HG03565 (cell line): ENCODE results near the gene OSMR.
"Not testable (repeated sequence)": the region's sequence is repeated elsewhere in the genome, so short reads cannot be mapped to it uniquely, and the experiment has no call there.

Experiments
- ATAC-seq: cut with Tn5 transposase; IDR thresholded peaks from one replicate; pipeline ENCODE4 v1.9.1; 2021; ENCODE audit warnings: mild to moderate bottlenecking, moderate library complexity; ENCODE audit not compliant: unreplicated experiment

OSMR gene

DNA sequence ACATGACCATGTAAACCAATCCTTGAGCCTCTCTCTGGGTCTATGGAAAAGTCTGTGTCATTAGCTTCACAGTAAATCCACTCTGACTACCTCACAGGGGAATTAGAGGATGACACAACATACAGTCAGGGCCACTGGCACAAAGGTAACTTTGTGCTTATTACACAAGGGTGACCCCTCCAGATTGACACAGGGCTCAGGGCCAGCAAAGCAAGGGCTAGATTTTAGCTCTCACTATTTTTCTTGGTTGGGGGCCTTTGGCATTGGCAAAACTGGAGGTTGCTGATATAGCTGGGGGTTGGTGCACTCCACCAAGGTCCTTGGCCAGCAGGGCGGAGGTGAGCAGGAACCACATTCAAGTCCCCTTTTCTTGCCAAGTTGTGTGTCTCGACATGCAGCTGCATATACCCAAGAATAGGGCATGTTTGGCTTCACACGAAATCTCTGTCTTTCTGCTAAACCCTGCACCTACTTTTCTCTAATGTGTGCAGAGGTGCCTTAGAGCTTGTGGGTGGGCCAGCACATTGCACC lies 15.2 kb upstream of the OSMR start:
- ATAC-seq, result no peak

DNA sequence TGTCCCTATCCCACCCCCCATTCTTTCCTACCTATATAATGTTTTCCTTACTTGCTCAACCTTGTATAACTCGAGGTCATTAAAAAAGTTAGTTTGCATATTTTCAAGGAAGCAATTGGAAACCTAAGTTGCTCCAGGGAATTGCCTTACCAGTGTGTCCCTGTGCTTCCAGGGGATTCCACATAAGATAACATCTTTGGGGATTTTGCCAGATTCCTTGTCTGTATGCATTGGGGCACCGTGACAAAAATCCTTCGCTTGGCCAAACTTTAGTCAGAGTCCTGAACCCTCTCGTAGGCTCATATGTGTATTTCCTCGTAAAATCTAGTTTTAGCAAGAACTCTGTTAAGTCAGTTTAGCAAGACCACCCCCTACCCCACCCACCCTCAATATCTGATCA lies 14.7 kb upstream of the OSMR start:
- ATAC-seq, result no peak

DNA sequence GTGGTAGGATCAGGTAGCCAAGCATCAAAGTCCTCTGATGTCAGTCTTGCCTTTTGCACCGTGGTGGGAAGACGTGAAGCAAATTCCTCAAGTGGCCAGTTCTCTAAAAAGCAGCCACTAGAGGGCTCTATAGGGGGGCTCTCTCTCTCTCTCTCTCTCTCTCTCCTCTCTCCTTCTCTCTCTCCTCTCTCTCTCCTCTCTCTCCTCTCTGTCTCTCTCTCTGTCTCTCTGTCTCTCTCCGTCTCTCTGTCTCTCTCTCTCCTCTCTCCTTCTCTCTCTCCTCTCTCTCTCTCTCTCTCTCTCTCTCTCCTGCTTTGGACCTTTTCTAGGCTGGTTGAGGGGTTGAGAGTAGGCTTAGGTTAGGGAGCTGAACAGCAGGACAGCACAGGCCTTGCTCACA lies 13.9 kb upstream of the OSMR start:
- no peak for ATAC-seq

DNA sequence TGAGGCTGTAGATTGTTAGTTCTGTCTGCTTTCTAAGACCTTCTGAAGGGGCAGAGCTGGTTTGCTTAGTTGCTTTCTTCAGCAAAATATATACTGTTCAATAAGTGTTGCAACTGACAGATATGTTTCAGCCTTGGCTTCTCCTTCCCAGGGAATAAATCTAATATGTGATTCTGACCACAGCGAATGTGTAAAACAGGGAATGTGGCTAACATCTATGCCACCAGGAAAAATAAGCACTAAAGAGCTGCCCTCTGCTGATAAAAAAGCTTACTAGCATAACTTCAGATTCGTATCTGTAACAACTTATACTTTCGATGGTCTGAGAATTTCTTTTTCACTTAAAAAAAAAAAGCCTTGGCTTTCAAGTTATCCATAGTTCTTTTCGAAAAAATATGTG lies 13.0 kb upstream of the OSMR start:
- ATAC-seq, result no peak

DNA sequence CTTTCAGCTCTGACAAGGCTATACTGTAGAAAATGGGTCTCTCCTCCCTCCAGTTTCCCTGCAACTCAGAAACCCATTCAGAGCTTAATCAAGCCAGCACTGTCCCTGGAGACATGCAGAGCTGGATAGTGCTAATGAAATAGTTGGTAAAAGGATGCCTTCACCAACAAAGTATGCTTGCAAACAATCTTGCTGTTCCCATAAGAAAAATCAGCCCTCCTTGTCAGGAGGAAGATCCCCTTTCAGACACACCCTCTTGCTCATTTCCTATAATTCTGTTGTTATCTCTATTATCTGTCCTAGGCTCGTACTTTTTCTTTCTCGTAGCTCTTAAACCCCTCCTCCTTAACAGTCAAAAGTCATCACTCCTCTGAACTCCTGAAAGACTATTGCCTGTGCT lies 9.9 kb upstream of the OSMR start:
- no peak for ATAC-seq

DNA sequence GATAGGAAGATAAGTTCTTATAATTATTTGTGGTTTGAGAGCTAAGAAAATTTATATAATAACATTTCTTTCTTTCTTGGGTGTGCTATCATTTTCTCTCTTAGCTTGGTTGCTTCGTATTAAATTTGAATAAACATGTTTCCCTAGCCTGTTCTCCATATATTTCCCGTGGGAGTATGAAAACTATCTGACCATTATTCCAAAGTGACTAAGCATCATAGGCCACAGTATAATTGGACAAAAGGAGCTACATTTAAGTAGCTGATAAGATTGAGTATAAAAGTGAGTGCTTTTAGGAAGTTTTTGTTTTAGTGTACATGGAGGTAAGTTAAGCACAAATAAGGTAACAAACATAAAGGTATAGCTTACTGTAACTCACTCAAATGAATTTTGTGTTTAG lies 8.4 kb upstream of the OSMR start:
- ATAC-seq, result no peak

DNA sequence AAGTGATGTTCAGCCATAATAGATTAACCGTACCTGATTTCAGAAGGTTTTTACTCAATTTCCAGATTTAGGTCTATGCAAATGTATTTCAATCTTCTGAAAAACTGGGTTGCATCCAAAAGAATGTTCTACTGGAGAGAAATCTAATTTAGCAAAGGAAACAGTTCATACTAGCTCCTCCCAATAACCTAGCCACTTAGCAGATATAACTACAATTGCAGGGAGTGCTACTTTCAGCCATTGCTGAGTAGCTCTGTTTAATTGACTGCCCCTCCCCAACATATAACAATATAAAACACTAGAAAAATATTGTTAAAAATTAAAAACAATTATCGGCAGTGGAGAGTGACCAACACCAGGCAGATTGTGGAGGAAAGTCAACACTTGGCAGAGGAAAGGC lies 7.9 kb upstream of the OSMR start:
- ATAC-seq, result no peak

DNA sequence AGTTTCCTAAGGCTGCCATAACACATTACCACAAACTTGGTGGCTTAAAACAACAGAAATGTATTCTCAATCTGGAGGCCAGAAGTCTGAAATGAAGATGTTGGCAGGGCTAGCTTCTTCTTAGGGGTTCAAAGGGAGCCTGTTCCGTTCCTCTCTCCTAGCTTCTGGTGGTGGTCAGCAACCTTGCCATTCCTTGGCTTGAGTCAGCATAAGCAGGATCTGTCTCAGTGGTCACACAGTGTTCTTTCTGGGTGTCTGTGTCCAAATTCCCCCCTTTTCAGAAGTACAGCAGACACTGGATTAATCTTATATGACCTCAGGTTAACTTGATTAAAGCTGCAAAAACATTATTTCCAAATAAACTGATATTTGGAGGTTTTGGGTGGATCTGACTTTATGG lies 2.1 kb upstream of the OSMR start:
- no peak for ATAC-seq

DNA sequence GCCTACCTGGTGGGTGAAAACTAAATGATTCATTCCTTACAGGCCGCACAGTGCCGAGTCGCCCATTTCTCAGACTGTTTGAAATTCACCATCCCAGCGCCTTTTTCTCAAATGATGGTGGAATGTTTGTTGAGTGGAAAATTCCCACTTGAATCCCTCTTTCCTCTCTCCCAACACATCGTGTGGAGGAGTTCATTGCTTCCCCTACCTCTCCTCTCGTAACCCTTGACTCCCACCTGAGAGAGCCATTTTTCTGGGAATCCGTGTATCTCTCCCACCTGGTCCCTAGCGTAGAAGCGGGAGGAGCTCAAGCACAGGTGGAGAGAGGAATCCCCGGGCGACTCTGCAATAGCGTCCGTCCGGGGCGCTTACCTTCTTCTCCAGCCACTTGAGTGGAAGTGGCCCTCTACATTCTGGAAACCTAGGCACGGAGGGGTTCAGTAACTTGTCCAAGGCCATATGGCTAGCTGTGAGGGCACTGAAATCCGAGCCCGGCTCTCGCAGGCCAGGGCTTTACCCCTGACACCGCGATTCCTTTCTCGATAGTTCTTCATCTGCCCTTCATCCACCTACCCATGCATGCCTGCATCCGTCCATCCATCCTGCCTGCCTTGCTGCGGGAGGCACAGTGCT lies 683 bp downstream of the OSMR start:
- no peak for ATAC-seq

DNA sequence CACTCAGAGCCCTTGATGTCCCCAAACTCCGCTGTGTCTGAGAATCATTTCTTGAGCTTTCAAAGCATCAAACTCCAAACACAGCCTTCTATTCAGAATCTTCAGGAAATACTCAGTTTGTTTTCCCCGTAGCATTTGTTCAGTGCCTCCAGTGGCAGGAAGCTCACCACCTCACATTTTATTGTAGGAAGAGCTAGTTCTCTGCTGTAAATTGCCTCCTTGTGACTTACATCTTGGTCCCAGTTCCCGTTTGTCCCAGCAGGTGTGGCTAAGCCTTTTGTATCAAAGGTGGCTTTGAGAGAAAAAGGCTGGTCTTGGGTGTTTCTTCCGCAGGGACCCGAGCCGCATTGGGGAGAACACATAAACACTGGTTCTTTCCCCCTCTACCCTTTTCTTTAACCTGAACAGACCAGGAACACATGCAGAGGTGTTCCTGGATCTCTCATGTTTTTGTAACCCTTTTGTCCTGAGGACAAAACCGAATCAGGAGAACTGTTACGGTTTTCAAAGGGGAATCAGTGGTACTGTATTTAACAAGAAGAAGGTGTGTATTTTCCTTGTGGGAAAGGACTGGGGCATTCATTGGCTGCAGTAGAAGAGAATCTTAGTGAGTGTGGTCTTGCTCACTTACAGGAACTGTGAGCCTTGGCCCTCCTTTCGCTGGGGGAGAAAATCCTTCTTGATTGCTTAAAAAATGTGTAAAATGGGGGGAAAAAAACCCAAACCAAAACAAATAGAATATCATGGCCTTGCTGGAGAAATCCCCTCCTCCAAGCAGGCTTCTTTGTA lies 1.9 kb downstream of the OSMR start:
- ATAC-seq, result no peak

DNA sequence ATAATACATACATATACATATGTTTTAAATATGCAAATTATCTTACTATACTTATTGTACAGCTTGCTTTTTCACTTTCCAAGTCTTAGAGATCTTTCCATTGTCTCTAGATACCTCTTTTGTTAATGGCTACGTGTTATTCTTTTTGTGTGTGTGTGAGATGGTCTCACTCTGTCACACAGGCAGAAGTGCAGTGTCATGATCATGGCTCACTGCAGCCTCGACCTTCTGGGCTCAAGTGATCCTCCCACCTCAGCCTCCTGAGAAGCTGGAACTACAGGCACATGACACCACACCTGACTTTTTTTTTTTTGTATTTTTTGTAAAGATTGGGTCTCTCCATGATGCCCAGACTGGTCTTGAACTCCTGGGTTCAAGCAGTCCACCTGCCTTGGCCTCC lies 2.8 kb downstream of the OSMR start:
- no peak for ATAC-seq

DNA sequence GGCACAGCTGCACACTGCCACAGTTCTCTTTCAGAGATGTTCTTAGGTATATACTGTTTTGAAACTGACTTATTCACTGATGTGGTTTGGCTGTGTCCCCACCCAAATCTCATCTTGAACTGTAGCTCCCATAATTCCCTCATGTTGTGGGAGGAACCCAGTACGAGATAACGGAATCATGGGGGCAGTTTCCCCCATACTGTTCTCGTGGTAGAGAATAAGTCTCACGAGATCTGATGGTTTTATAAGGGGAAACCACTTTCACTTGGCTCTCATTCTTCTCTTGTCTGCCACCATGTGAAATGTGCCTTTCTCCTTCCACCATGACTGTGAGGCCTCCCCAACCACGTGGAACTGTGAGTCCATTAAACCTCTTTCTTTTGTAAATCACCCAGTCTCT lies 5.8 kb downstream of the OSMR start:
- ATAC-seq, result not testable (repeated sequence)

DNA sequence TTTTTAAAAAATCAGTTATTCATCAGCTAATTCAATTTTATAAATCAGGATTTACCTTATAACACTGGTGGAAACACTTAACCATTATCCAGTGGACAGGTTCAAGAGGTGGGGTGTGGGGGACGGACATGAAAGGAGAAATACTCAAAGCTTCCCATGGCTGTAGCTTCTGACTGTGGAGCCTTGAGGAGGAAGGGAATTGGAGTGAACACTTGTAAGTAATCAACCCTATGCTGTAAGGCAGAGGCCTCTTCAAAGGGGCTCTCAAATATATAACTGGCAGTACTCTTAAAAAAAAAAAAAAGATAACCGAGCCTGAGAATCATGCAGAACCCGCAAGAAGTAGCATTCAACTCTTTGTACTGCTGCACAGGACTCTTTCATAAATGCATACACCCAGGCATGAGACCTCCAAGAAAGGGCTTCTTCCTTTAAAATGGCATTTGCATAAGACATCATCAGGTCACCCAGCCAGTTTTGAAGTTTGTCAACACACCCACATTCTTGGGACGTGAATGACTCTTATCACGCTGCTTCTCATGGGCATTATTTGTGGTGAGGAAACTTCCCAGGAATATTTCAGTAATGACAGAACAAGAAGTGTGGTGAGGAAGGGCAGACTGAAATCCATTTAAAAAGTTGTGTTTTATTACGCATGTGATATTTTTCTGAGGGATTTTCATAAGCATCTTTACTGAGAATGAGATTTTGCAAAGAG lies 8.1 kb downstream of the OSMR start:
- no peak for ATAC-seq

DNA sequence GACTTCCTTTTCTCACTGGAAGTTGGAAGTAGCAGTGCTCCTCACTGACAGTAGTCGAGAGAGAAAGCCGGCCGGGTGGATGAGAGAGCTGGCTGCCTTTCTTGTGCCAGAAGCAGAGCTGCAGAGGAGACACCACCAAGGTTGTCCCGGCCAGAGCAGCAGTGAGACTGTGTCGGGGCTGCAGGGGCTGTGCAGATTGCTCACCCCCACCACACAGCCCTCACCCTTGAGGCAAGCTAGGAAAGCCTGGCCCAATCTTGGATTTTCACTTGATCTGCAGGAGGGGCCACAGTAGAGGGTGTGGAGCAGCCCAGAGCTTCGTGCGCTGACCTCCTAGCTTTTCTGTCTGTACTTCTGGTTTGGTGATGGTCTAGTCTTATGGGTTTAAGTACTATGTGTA lies 9.1 kb downstream of the OSMR start:
- ATAC-seq, result no peak

DNA sequence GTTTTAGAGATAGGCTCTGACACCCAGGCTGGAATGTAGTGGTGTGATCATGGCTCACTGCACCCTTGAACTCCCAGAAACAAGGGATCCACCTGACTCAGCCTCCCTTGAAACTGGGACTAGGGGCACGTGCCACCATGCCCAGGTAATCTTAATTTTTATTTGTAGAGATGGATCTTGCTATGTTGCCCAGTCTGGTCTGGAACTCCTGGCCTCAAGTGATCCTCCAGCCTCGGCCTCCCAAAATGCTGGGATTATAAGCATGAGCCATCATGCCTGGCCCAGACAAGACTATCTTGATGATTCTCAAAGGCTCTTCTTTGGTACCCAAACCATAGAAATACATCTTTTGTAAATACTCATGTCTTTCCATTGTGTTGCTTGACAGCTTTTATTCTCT lies 10.8 kb downstream of the OSMR start:
- ATAC-seq, result no peak

DNA sequence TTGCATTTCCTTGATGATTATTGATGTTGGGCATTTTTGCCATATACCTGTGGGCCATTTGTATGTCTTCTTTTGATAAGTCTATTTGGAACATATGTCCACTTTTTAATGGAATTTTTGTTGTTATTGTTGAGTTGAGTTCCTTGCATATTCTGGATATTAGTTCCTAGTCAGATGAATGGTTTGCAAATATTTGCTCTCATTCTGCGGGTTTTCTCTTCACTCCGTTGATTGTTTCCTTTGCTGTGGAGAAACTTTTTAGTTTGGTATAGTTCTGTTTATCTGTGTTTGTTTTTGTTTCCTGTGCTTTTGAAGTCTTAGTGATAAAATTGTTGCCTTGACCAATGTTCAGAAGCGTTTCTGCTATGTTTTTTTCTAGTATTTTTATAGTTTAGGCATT lies 13.0 kb downstream of the OSMR start:
- ATAC-seq, result no peak

DNA sequence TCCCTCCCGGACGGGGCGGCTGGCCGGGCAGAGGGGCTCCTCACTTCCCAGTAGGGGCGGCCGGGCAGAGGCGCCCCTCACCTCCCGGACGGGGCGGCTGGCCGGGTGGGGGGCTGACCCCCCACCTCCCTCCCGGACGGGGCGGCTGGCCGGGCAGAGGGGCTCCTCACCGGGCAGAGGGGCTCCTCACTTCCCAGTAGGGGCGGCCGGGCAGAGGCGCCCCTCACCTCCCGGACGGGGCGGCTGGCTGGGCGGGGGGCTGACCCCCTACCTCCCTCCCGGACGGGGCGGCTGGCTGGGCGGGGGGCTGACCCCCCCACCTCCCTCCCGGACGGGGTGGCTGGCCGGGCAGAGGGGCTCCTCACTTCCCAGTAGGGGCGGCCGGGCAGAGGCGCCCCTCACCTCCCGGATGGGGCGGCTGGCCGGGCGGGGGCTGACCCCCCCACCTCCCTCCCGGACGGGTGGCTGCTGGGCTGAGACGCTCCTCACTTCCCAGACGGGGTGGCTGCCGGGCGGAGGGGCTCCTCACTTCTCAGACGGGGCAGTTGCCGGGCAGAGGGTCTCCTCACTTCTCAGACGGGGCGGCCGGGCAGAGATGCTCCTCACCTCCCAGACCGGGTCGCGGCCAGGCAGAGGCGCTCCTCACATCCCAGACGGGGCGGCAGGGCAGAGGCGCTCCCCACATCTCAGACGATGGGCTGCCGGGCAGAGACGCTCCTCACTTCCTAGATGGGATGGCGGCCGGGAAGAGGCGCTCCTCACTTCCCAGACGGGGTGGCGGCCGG lies 16.4 kb downstream of the OSMR start:
- ATAC-seq, result not testable (repeated sequence)

DNA sequence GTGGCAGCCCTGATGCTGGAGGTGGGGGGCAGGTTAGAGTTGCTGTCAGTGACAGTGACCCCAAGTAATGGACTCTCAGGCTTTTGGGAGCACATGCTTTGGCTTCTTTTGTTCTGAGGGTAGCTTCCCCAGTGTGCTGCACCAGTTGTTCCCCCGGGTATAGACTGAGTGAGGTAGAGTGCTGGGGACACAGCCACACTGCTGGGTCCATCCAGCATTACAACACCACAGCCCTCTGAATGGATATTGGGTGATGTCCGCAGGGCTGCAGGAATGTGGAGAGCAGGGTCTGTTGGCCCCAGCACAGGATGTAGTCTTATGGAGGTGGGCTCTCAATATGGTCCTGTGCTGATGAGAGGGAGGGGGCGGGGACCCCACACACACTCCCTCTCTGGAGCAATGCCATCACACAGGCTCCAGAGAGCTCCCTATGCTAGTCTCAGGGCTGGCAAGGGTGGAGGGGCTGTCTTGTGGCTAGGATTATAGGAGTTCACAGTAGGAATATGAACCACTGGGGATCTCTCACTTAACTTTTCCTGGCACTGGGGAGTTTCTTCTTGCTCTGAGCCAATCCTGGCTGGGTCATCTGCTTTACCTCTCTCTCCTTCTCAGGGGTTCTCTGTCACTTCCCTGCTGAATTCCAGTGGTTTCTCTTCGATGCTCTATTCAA lies 20.7 kb downstream of the OSMR start:
- ATAC-seq, result no peak

DNA sequence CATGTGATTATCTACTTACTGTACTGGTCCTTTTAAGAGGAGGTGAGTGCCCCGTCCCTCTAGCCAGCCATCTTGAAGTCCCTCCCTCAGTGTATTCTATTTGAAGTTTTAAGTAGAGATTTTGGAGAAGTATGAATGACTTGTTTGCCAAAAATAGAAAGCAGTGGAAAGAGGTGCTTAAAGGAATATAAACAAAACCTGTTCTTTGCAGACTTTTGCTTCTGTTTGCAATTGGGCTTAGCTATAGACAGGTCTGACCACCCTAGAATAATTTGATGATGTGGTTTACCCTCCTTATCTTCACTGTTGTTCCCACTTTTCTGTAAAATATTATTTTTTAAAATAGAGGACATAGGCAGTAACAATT lies 21.2 kb downstream of the OSMR start:
- ATAC-seq, result no peak

DNA sequence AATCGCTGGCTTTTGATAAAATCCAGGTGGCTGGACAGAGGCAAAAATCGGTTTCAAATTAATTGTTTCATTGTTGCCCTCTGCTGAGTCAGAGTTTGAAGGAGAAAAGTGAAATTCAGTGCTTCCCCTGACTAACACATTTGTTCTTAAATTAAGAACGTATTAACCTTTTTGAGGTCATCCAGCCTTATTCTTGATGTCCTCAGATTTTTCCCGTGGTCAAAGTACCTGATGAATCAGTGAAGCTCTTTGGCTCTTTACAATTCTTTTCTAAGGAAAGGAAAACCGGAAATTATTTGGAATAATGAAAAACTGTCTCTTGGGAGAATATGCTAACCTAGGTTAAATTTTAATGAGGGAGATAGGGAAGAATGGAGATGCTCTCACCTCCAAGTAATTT lies 21.6 kb downstream of the OSMR start:
- no peak for ATAC-seq

DNA sequence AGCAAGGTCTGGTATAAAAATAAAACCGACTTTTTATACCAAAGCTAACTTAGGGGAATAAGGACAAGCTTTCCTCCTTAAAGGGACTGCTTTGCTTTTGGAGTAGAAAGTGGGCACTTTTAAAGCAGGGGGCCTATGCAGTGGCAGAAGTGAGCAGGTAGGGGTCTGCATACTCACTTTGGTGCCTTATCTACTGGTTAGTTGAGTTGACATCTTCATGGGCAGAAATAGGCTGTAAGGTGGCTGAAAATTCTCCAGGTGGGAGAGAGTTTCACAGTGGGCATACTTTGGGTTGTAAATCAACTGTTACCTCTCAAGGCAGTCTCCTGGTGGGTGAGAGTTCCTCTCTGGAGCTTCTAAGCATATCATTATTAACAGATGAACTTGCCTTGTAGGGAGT lies 24.8 kb downstream of the OSMR start:
- no peak for ATAC-seq
